Measurements from ENCODE around the gene SRMS.

Gene SRMS

DNA sequence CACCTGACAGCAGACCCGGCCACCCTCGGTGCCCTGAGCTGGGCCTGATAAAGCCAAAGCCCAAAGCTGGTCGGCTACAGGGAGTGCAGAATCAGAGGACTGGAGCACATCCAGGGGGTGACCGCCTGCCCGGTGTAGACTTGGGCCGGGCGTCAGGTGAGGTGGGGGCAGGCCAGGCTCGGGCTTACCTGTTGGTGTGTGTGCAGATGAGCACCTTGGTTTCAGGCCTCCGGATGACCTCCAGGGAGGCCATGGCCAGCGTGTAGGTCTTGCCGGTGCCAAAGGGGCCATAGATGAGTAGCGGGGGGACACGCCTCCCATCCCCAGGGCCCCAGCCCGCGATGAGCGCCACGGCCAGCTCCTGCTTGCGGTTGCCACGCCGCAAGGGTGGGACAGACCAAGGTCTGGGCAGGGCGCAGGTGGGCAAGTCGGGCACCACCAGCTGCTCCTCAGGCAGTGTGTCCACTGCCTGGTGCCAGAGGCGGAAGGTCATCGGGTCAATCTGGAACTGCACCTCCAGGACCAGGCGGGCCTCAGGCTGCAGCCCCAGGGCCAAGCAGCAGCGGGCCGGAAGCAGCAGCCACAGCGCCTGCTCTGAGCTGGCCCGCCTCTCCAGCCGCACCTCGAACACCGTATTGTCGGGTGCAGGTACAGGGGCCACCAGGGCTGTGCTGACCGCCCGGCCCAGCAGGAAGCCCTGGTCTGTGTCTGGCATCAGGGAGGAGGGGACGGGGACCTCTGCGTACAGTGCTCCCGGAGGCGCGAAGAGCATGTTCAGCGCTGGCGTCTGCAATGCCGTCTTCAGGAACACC is 20.8 kb upstream of the SRMS start:
- no peak for TF ChIP-seq EGR1 (IDR thresholded peaks at IDR 0.05)
- TF ChIP-seq CREB1 (IDR thresholded peaks at IDR 0.05; ENCODE audit: low read depth), result no peak
- no peak for TF ChIP-seq ZBTB7A (IDR thresholded peaks at IDR 0.05; ENCODE audit: low read depth)
- no peak for TF ChIP-seq TCF12 (IDR thresholded peaks at IDR 0.05; ENCODE audit: low read depth)
- TF ChIP-seq TAF1 (IDR thresholded peaks at IDR 0.05; ENCODE audit: low read depth), result no peak

- TF ChIP-seq CEBPB (IDR thresholded peaks at IDR 0.05), result no peak
- TF ChIP-seq TCF12 (IDR thresholded peaks at IDR 0.05; ENCODE audit: low read depth), result no peak
- TF ChIP-seq EGR1 (IDR thresholded peaks at IDR 0.05), result no peak
- TF ChIP-seq REST (IDR thresholded peaks at IDR 0.05; ENCODE audit: low read depth), result no peak
- no peak for TF ChIP-seq ZBTB7A (IDR thresholded peaks at IDR 0.05; ENCODE audit: low read depth)
- TF ChIP-seq NFIC (IDR thresholded peaks at IDR 0.05), result no peak
- no peak for TF ChIP-seq TEAD4 (IDR thresholded peaks at IDR 0.05)
- no peak for TF ChIP-seq YY1 (IDR thresholded peaks at IDR 0.05; ENCODE audit: low read depth)
- TF ChIP-seq RAD21 (IDR thresholded peaks at IDR 0.05; ENCODE audit: low read depth), result no peak
- TF ChIP-seq, protein P1, sequence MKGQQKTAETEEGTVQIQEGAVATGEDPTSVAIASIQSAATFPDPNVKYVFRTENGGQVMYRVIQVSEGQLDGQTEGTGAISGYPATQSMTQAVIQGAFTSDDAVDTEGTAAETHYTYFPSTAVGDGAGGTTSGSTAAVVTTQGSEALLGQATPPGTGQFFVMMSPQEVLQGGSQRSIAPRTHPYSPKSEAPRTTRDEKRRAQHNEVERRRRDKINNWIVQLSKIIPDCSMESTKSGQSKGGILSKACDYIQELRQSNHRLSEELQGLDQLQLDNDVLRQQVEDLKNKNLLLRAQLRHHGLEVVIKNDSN (IDR thresholded peaks at IDR 0.05), result no peak
- no peak for TF ChIP-seq CREB1 (IDR thresholded peaks at IDR 0.05; ENCODE audit: low read depth)
- no peak for TF ChIP-seq TAF1 (IDR thresholded peaks at IDR 0.05; ENCODE audit: low read depth)
- no peak for TF ChIP-seq EP300 (IDR thresholded peaks at IDR 0.05; ENCODE audit: borderline replicate concordance)
- TF ChIP-seq FOXM1 (IDR thresholded peaks at IDR 0.05; ENCODE audit: borderline replicate concordance, low read depth), result no peak
- no peak for TF ChIP-seq MAX (IDR thresholded peaks at IDR 0.05)
Measured at GRCh38 chr20:63567386-63568169, 20.0 kb upstream of the SRMS start.

DNA sequence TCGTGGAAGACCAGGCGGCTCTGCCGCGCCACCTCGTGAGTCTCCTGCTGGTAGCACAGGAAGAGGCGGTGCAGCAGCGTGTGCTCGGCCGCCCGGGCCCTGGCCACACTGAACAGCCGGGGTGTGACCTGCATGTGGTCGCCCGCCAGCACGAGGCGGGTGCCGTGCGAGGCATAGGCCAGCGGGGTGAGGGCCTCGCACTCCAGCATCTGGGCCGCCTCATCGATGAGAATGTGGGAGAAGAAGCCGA is 19.5 kb upstream of the SRMS start:
- TF ChIP-seq RAD21 (IDR thresholded peaks at IDR 0.05; ENCODE audit: low read depth) (no peak), ZBTB7A (IDR thresholded peaks at IDR 0.05; ENCODE audit: low read depth) (no peak), YY1 (IDR thresholded peaks at IDR 0.05; ENCODE audit: low read depth) (no peak)
- TF ChIP-seq, protein P1 (IDR thresholded peaks at IDR 0.05), result no peak

- TF ChIP-seq EGR1 (IDR thresholded peaks at IDR 0.05) (no peak), EP300 (IDR thresholded peaks at IDR 0.05; ENCODE audit: borderline replicate concordance) (no peak), CEBPB (IDR thresholded peaks at IDR 0.05) (no peak), ZBTB7A (IDR thresholded peaks at IDR 0.05; ENCODE audit: low read depth) (no peak)
Measured at GRCh38 chr20:63566395-63567135, 19.0 kb upstream of the SRMS start.

GRCh38 chr20:63565699-63566335 is 18.3 kb upstream of the SRMS start:
- TF ChIP-seq CEBPB (IDR thresholded peaks at IDR 0.05) (no peak), TCF12 (IDR thresholded peaks at IDR 0.05; ENCODE audit: low read depth) (no peak), REST (IDR thresholded peaks at IDR 0.05; ENCODE audit: low read depth) (no peak), NFIC (IDR thresholded peaks at IDR 0.05) (no peak), TAF1 (IDR thresholded peaks at IDR 0.05; ENCODE audit: low read depth) (no peak), EP300 (IDR thresholded peaks at IDR 0.05; ENCODE audit: borderline replicate concordance) (no peak), FOXM1 (IDR thresholded peaks at IDR 0.05; ENCODE audit: borderline replicate concordance, low read depth) (no peak), TEAD4 (IDR thresholded peaks at IDR 0.05) (no peak), CREB1 (IDR thresholded peaks at IDR 0.05; ENCODE audit: low read depth) (no peak), ZBTB7A (IDR thresholded peaks at IDR 0.05; ENCODE audit: low read depth) (no peak), YY1 (IDR thresholded peaks at IDR 0.05; ENCODE audit: low read depth) (no peak), MAX (IDR thresholded peaks at IDR 0.05) (no peak)
- TF ChIP-seq, protein P1 (IDR thresholded peaks at IDR 0.05), result no peak

All from Ishikawa (cell line).